Glomerular endothelial cell (primary cell): Measurements from ENCODE around the gene ANKRD34A. TPM values are rescaled to one million over a fixed set of nuclear protein-coding genes. Genes with fewer than 3 reads are reported as not detected.

Source experiments
- DNase-seq: peaks from one replicate; pipeline ENCODE4 v3.0.0-alpha.2; 2011; ENCODE audit warnings: low read depth, low spot score; ENCODE audit errors: extremely low read depth
- total RNA-seq: library from RNA; depleted of rRNA; stranded (reverse); fragments of >200 nt; gene quantifications from 2 replicates; pipeline ENCODE4 v1.2.3, GENCODE V29; 2015

ANKRD34A gene
- total RNA-seq, 1 donor from 2014 or later, result 0.35 TPM

DNA sequence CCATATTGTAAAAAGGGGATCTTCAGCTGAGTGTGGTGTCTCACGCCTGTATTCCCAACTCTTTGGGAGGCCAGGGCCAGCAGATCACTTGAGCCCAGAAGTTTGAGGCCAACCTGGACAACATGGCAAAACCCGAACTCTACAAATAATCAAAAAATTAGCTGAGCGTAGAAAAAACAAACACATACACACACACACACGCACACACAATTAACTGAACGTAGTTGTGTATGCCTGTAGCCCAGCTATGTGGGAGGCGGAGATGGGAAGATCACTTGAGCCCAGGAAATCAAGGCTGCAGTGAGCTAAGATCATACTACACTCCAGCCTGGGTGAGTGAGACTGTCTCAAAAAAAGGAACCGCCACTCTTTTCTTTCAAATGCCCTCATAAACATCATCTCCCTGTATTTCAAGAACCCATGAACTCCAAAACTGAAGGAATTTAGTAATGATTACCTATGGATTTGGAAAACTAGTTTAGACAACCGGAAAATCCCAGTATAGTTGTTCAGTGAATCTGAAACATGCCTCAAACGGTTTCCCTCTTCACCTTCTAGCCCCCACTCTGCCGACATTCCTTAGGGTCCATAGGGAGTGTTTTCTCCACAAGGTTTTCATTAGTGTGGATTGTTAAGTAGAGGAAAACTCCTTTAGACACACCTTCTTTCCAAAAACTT is 27.5 kb upstream of the ANKRD34A start:
- no peak for DNase-seq

DNA sequence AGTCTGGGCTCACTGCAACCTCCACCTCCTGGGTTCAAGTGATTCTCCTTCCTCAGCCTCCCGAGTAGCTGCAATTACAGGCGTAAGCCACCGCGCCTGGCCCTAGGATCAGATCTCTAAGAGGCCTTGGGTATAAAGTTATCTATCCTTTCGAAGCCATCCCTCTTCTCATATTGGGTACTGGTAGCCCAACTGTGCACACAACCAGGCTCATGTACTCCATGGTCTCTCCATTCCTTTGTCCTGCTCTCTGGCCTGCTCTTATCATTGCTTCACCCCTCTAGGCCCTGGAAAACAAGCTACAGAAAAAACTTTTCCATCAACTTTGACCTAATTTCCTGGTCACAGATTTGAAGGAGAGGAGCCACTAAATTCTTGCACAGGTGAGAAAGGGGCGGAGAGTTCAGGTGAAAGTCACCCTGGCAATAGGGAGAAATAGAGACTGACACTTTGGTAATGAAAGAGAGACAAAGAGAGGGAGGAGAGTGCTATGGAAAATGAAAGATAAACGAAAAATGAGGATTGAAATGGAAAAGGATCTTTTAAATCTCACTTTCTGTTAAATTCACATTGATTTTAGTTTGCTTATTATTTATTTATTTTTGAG is 26.0 kb upstream of the ANKRD34A start:
- DNase-seq, result no peak

GRCh38 chr1:145988773-145989172 is 24.4 kb upstream of the ANKRD34A start:
- no peak for DNase-seq

GRCh38 chr1:145987926-145988325 is 23.6 kb upstream of the ANKRD34A start:
- no peak for DNase-seq

- DNase-seq, result no peak
Measured at GRCh38 chr1:145986551-145986950, 22.2 kb upstream of the ANKRD34A start.

DNA sequence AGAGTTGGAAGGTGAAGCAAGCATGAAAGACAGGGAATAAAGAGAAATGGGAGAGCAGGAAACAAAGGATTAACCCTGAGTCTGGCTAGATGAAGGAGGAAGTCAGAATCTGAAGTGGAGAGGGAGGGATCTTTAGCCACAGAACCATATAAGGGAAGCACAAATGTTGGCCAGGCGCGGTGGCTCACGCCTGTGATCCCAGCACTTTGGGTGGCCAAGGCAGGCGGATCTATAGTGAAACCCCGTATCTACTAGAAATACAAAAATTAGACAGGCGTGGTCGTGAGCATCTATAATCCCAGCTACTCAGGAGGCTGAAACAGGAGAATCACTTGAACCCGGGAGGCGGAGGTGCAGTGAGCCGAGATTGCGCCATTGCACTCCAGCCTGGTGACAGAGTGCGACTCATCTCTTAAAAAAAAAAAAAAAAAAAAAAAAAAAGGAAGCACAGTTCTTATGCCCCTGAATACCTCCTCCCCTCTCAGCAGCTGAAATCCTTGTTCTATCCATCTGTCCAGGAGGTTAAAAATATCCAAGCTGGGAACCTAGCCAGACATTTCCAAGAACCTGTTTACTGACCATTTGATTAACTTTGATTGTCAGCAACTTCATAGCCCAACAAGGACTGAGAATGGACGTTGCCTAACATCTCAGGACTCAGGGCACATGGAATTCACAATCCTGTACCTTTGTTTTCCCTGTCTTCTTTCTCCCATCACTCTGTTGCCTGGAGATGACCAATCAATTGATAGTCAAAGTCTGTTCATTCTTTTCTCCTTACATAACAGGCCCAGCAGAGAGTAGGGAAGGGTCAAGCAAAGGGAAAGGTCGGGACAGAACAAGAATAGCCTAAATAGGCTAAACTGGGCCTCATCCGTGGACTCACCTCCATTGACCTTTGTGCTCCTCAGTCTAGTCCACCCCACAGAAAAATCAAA is 21.4 kb upstream of the ANKRD34A start:
- DNase-seq, result no peak

DNA sequence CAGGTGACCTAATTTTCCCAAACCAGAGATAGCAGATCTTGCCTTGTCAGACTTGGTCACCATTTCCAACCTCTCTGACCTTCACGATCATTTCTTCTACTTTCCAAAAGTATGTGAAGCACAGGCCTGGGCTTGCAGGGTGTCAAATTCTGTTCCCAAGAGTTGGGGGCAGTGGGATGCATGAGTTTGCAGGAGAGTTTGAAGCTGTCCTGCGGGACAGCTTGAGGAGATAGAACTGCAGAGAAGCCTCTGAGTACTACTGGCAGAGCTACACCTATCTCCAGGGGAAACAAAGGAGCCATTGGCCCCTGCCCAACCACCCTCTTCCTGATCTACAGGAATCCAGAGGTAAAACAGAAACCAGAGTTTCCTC is 20.7 kb upstream of the ANKRD34A start:
- DNase-seq, result no peak

DNA sequence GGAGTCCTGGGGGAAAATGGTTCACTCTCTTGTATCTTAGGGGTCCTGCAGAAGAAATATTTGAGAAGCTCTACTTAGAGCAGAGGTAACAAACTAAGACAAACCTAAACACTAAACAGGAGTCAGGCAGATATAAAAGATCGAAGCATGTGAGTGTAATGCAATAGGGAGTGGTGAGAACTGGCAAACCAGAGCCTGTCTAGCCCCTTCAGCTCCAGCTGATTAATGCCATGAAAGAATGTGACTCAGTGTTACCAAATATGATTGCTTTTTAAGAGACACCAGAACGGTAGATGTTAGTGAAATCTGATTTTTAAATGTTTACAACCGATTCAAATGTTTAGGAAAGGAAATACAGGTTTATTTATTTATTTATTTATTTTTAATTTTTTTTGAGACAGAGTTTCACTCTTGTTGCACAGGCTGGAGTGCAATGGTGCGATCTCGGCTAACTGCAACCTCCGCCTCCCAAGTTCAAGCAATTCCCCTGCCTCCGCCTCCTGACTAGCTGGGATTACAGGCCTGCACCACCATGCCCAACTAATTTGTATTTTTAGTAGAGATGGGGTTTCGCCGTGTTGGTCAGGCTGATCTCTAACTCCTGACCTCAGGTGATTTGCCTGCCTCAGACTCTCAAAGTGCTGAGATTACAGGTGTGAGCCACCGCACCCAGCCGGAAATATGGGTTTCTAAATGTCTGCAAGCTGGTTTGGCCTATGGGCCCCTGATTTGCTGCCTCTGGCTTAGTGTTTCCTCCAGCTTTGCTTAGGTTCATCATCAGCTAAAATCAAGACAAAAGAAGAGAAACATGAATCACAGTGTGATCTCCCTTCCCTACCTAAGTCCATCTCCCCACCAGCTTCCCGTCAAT is 19.8 kb upstream of the ANKRD34A start:
- no peak for DNase-seq

- DNase-seq, result no peak
Measured at GRCh38 chr1:145983206-145983675, 18.9 kb upstream of the ANKRD34A start.

DNA sequence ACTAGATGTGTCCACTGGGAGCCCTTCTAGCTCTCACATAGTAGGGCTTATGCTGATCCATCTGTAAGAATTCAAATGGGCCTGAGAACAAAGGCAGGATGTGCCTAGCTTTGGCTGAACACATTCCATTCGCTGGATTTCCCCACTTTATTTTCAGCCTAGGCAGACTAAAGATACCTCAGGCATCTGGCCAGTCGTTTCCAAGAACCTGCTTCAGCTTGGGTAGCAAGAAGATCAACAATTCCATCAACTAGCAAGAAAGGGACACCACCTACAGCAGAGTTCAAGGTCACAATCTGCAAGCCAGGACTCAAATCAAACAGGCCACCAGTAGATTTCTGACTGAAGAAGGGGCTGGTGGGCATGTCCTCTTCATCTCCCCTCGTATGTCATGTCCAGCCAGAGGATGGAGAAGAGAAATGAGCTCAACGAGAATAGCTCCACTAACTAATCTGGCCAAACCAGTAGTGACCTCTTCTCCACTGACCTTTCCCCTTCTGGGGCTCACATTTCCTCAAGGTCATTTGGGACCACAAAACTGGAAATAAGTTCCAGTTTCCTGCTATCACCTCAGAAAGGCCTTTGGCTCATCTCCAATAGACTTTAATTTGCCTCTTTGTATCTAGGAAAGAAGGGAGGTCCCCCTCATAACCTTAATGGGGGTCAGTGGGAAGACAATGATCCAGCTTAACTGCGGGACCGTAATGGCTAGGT is 17.8 kb upstream of the ANKRD34A start:
- DNase-seq, result no peak

- no peak for DNase-seq
Measured at GRCh38 chr1:145980457-145980994, 16.2 kb upstream of the ANKRD34A start.

DNA sequence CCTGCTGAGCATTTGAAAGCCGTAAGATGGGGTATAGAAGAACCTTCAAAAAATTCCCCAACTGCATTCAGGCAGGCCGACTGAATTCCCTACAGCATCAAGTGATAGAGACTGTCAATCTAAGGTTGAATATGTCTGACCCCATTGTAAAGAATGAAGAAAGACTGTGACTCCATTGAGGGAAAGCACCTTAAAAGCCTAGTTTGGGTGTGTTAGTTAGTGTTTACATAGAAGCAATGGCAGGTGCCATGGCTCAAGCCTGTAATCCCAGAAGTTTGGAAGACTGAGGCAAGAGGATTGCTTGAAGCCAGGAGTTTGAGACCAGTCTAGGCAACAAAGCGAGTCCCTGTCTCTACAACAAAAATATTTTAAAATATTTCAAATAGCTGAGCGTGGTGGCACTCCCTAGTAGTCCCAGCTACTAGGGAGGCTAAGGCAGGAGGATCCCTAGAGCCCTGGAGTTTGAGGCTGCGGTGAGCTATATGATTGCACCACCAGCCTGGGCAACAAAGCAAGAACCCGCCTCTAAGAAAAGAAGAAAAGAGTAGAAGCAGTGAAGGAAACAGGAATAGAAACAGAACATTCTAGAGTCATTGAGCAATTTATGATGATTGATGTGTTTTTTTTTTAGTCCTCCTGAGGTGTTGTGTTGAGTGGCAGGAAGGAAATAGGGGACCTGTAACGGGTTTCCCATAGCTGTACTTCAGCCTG is 15.5 kb upstream of the ANKRD34A start:
- DNase-seq, result no peak

GRCh38 chr1:145978854-145979745 is 14.7 kb upstream of the ANKRD34A start:
- peak; percentile 90 for DNase-seq

DNA sequence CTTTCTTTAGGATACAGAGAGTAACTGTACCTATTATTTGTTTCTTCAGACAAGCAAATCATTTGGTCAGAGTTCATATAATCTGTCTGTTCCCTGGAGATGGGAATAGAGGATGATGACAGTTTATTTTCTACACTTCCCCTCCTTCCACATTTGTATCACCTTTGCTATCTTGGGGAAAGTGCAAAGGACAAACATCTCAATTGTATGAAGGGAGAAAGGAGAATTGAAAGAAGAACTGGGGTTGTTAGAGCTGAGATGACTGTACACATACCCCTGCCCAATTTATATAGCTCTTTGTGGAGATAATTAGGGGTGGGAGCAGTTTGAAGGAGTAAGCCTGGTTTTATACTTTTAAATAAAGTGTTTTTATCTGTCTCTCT is 14.1 kb upstream of the ANKRD34A start:
- no peak for DNase-seq

DNA sequence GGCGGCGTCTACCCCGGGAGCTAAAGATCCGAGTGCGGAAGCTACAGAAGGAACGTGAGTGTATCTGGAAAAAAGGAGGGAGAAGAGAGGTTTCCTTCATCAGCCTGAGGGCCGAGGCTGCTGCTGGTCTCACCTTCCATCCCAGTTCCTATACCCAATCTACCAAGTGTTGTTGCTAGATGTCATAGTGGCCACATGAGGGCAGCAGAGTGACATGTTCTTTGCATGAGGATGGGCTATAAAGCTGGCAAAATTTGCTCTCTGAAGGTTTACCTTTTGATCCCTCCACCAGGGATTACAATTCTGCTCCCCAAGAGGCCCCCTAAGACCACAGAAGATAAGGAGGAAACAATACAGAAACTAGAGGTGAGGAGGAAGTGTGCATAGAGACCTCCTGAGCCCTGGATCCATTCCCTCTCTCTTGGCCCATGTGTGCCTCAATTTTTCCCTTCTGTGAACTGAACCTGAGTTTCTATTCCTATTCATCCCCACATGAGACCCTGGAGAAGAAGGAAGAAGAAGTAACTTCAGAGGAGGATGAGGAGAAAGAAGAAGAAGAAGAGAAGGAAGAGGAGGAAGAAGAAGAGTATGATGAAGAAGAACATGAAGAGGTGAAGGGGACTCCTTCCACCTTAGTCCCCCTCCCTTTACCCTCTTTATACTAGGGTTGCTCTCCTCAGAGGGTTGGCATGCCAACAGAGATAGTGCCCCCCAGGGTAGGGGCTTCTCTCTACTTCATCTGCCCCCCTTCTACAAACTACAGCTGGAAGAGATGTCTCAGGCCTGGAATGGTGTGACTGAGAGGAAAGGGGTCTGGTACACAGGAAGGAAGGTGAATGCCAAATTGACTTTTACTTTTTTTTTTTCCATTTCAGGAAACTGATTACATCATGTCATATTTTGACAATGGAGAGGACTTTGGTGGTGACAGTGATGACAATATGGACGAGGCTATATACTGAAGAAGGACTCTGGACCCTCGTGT is 13.4 kb upstream of the ANKRD34A start:
- DNase-seq, result no peak

GRCh38 chr1:145977016-145977415 is 12.6 kb upstream of the ANKRD34A start:
- no peak for DNase-seq

DNA sequence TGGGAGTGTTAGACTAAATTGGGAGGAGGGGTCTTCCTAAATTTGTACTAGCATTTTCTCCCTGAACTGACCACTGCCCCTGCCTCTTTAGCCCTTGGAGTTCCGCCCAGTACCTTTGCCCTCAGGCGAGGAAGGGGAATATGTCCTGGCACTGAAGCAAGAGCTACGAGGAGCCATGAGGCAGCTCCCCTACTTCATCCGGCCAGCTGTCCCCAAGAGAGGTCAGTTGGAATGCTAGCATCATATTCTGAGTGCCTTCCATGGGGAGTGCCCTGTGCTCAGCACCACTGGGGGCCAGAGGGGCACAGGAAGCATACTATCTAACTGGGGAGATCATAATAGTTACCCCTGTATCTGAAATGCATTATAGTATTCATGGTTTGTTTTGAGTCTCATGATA is 10.8 kb upstream of the ANKRD34A start:
- no peak for DNase-seq
